C1 segment of cervical spinal cord (tissue), 14 donors: Measurements from ENCODE around the gene VEZT.
"Not testable (repeated sequence)": the region's sequence is repeated elsewhere in the genome, so short reads cannot be mapped to it uniquely, and the experiment has no call there.

Experiments
- DNase-seq, 14 donors: peaks; one replicate each; lab custom pipeline; 2025; lab: John Stamatoyannopoulos, UW

VEZT gene

DNA sequence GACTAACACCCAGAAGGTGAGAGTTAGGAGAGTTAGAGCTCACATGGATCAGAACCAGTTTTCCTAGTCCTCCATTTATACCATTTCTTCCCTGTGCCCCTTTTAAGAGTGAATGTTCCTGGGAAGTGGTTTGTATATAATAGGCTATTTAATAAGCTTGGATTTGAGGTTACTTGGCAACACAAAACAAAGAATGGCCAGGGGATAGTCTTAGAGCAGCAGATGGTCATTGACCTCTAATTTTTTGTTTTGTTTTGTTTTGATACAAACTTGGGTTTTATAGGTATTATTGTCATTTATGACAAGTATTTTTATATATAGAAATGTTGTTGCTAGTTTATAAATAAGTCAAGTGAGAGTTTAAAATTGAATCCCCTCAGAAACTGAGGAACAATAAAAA lies 35.8 kb downstream of the VEZT start:
- DNase-seq = no peak

DNA sequence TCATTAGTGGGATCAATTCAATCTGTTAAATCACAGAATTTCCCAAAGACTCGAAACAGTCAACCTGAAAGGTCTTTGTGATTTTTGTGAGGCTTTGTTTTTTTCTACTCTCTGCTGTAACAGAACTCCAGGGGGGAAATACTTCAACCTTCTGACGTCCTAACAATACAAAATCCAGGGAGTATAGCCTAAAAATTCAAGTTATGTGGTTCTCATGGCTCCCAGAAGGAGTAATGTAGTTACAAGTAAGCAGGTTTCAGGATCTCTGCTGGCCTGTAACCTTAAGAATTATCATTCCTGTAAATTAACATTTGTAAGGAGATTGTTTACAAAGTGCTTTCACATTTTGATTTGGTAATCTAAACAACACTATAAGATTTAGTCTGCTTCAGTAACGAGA lies 39.9 kb downstream of the VEZT start:
- DNase-seq = no peak

GRCh38 chr12:95258151-95258550 lies 40.5 kb downstream of the VEZT start:
- DNase-seq = no peak

GRCh38 chr12:95258803-95259202 lies 41.2 kb downstream of the VEZT start:
- no peak for DNase-seq

- DNase-seq = peak in 1 of 14 donors; percentile 6
Observed at GRCh38 chr12:95259368-95259767, 41.8 kb downstream of the VEZT start.

- no peak for DNase-seq
Observed at GRCh38 chr12:95261109-95261508, 43.5 kb downstream of the VEZT start.

DNA sequence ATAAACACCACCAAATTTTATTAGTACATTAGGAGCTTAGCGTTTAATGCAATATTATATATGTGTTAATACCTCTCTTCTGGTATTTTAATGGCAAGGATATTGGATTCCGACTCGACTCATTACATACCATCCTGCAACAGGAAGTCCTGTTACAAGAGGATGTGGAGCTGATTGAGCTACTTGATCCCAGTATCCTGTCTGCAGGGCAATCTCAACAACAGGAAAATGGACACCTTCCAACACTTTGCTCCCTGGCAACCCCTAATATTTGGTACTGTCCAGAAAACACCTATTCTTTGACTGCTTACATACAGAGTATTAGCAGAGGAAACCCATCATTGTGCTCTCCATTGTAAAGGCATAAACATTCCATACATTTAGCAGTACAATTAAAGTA lies 45.2 kb downstream of the VEZT start:
- DNase-seq = no peak

DNA sequence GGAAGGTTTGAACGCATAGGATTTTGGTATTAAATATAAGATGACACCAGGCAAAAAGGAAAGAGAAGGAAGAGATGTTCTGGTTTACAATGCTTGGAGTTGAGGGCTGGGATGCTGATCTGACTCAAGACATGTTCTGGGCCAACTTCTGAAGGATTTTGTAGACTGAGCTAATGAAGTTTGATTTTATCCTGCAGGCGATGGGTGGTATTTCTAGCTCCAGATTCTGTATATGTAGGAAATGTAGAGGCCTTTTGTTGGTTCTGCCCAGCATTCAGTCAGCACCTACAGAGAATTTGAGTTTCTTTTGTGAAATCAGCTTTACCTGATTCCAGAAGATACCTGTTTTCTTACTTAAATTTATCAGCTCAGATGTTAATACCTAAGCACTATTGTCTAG lies 48.2 kb downstream of the VEZT start:
- no peak for DNase-seq

- no peak for DNase-seq
Observed at GRCh38 chr12:95266254-95266653, 48.6 kb downstream of the VEZT start.

DNA sequence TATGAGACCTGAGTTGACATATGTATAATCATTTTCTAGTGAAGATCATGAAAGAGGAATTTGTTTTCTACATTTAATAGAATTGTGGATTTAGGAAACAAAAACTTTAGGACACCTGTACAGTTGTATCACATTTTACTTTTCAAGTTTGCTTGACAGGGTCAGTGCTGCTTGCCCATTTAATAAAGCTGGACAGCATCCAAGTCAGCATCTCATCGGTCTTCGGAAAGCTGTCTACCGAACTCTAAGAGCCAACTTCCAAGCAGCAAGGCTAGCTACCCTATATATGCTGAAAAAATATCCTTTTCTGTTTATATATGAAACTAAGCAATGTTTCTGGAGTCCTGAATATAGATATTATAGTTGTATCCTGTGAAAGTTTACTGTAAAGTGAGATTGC lies 52.3 kb downstream of the VEZT start:
- DNase-seq = peak in 1 of 14 donors; percentile 10

DNA sequence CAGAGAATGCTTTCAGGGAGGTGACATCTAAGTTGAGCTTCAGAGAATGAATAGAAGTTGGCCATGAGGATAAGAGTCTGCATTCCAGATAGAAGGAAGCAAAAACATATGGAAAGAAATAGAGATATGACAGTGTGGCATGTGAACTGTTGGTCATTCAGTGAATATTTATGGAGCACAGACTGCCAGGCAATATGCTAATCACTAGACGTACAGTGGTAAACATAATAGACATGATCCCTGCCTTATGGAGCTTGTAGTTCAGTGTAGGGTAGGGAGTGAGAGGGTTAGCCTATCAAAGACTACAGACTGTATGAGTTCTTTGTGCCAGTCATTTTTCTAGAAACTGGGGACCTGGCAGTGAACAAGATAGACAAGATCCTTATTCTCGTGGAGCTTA lies 53.9 kb downstream of the VEZT start:
- DNase-seq = no peak

DNA sequence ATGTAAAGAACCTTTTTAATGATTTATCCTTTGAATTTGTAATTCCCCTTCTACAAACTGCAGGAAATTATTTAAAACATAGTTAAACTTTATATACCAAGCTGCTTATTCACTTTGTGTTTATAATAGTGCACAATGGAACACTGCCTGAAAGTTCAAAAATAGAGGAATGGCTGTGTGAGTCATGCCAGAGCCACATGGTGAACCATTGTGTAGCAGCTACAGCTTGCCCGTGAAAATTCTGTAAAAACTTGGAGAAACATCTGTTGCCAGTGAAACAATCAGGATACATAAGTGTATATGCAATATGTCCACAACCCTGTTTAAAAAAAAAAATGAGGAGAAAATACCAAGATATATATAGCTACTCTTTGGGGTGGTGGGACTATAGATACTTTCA lies 59.5 kb downstream of the VEZT start:
- no peak for DNase-seq

DNA sequence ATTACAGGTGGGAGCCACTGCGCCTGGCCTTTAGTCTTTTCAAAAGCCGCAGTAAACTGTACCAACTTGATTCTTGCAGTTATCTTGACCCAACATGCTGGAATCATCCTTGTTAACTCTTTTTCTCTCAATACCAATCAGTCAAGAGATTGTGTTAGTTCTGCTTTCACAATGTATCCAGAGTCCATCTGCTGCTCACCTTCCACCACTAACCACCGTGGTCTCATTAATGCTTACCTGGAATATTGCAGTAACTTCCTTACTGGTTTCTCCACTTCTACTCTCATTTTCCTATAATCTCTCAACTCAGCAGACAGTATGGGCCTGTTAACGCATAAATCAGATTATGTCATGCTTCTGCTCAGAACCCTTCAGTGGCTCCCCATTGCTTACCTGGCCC lies 62.2 kb downstream of the VEZT start:
- DNase-seq = no peak

GRCh38 chr12:95282266-95282665 lies 64.7 kb downstream of the VEZT start:
- no peak for DNase-seq

GRCh38 chr12:95283371-95283770 lies 65.8 kb downstream of the VEZT start:
- DNase-seq = no peak

- DNase-seq = no peak
Observed at GRCh38 chr12:95286713-95287112, 69.1 kb downstream of the VEZT start.

- DNase-seq = no peak
Observed at GRCh38 chr12:95291501-95291900, 73.9 kb downstream of the VEZT start.

- no peak for DNase-seq
Observed at GRCh38 chr12:95298916-95299315, 81.3 kb downstream of the VEZT start.

- DNase-seq = no peak
Observed at GRCh38 chr12:95300286-95300685, 82.7 kb downstream of the VEZT start.

GRCh38 chr12:95303476-95303875 lies 85.9 kb downstream of the VEZT start:
- no peak for DNase-seq

- DNase-seq = no peak
Observed at GRCh38 chr12:95304673-95305198, 87.1 kb downstream of the VEZT start.

DNA sequence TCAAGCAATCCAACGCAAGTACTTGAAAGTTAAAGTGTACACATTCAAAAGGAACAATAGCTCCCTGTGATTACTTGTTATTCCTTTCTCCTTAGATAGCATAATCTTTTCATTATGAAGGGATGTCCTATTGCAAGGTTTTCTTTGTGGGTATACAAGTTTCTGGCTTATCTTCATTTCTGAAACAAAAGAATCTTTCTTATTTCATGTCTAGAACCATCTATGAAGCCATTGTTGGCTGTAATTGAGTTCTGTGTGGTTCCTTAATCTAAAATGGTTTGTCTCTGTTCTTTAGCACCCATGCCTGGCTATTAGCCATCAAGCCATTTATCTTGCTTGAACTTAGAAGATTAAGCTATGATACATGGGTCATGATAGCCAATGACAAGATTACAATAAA lies 95.0 kb downstream of the VEZT start:
- no peak for DNase-seq

DNA sequence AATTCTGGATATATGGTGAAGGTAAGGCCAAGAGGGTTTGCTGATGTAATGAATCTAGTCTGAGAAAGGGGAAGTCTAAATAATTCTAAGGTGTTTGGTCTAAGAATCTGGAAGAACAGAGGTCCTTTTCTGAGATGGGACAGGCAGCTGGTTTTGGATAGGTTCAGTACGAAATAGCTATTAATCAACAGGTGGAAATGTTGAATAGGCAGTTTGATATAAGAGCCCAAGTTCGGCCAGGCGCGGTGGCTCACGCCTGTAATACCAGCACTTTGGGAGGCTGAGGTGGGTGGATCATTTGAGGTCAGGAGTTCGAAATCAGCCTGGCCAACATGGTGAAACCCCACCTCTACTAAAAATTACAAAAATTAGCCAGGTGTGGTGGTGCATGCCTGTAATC lies 97.1 kb downstream of the VEZT start:
- not testable (repeated sequence) for DNase-seq

- DNase-seq = no peak
Observed at GRCh38 chr12:95316798-95317197, 99.2 kb downstream of the VEZT start.
